Stomach (tissue), 9 donors: ENCODE data around the gene RGS7BP. TPM values are rescaled to one million over a fixed set of nuclear protein-coding genes. Genes with fewer than 3 reads are reported as not detected.

ENCODE experiments used
- DNase-seq, 2 donors: peaks; one replicate each; pipeline versions ENCODE4 v3.0.0 to v3.0.0-alpha.2; 2013 to 2019
- H3K27ac ChIP-seq, 5 donors: fragments of 200-600 bp in 4 of 5; sonication (generic) in 4 of 5; one replicate each; pipeline ENCODE4 v1.5.1; 2013 to 2019; ENCODE audit warnings: mild to moderate bottlenecking in 1 of 5, moderate library complexity in 1 of 5
- H3K27me3 ChIP-seq, 3 donors: fragments of 200-600 bp; sonication (generic); one replicate each; pipeline ENCODE4 v1.5.1; 2017 to 2019; ENCODE audit warnings: mixed run types in 1 of 3
- H3K36me3 ChIP-seq, 4 donors: fragments of 200-600 bp; sonication (generic); 1 replicate in 3 of 4; 2 replicates in 1 of 4; pipeline ENCODE4 v1.5.1; 2016 to 2019
- H3K4me1 ChIP-seq, 4 donors: fragments of 200-600 bp; sonication (generic); one replicate each; pipeline ENCODE4 v1.5.1; 2016 to 2019
- H3K4me3 ChIP-seq, 4 donors: fragments of 200-600 bp; sonication (generic) in 3 of 4; one replicate each; pipeline ENCODE4 v1.5.1; 2016 to 2019; ENCODE audit warnings: mild to moderate bottlenecking in 1 of 4
- H3K9me3 ChIP-seq, 4 donors: fragments of 200-600 bp; sonication (generic); one replicate each; pipeline ENCODE4 v1.5.1; 2016 to 2019
- CTCF ChIP-seq, 7 experiments: fragments of 450-650 bp in 4 of 7; fragments of 200-600 bp in 3 of 7; sonication (generic) in 3 of 7; IDR thresholded peaks; one replicate each; pipeline ENCODE4 v1.5.1; 2016 to 2019; ENCODE audit warnings: antibody characterized with exemption in 7 of 7, control low read depth in 2 of 7, mild to moderate bottlenecking in 1 of 7
- EP300 ChIP-seq: sonication (generic); formaldehyde crosslinking; IDR thresholded peaks from one replicate; pipeline ENCODE4 v1.6.1; 2017; ENCODE audit warnings: antibody characterized with exemption
- POLR2A ChIP-seq, 4 donors: fragments of 450-650 bp; IDR thresholded peaks; one replicate each; pipeline ENCODE4 v1.6.1; 2016; ENCODE audit warnings: antibody characterized with exemption in 4 of 4, control low read depth in 2 of 4, mild to moderate bottlenecking in 1 of 4, moderate library complexity in 1 of 4
- POLR2AphosphoS5 ChIP-seq, 3 donors: sonication (generic); formaldehyde crosslinking; IDR thresholded peaks; one replicate each; pipeline ENCODE4 v1.6.1; 2016; ENCODE audit warnings: antibody characterized with exemption in 3 of 3
- WGBS, 5 donors: extraction: QIAGEN DNeasy Blood & Tissue Kit in 3 of 5; methylation state at CpG; one replicate each; pipeline versions ENCODE4 v1.1.5 to v1.1.7; 2013 to 2018; 5-methylcytosine and 5-hydroxymethylcytosine counted together
- intact Hi-C: fragments of 100-400 bp; cut with DNase I; formaldehyde crosslinking; loops from one replicate; pipeline ENCODE4 v1.15.1; 2023; ENCODE audit warnings: low total_unique reads
- polyA plus RNA-seq, 3 donors: library from polyadenylated mRNA; stranded (reverse); fragments of 200-250 nt; gene quantifications; one replicate each; pipeline ENCODE4 v1.2.3, GENCODE V29; 2013
- total RNA-seq, 5 donors: library from RNA; depleted of rRNA; stranded (reverse); fragments of >200 nt; gene quantifications; one replicate each; pipeline versions ENCODE4 v1.1.0 to v1.2.3, GENCODE V29; 2014 to 2016
- donor health status: healthy with polysubstance abuse.
- donor health status: Bipolar disorder and iron deficiency.
- donor health status: healthy.

Gene RGS7BP
- total and polyA plus RNA-seq, 8 donors: 0.03 to 49.2 (median 1.6) TPM

- peaks cover 0 to 1% (median 0%) of the 10 kb centered on the region in 4 donors for H3K4me1 ChIP-seq
- DNase-seq: no peak
- no peaks in the 10 kb centered on the region for H3K36me3 ChIP-seq
- intact Hi-C loops: no loop called here
- H3K9me3 ChIP-seq: no peaks in the 10 kb centered on the region
- no peaks in the 10 kb centered on the region for H3K27me3 ChIP-seq
- TF ChIP-seq POLR2AphosphoS5 (IDR thresholded peaks at IDR 0.05) (no peak), POLR2A (IDR thresholded peaks at IDR 0.05) (no peak), EP300 (no peak), CTCF (IDR thresholded peaks at IDR 0.05) (no peak)
- H3K27ac ChIP-seq: no peak overlapping the region
- H3K4me3 ChIP-seq: no peak overlapping the region
- 71 to 84% (median 81%) methylated on average over 5 of the region's 5 CpGs for WGBS, 5 donors
Measured at GRCh38 chr5:64575561-64575960, 69.7 kb downstream of the RGS7BP start.

GRCh38 chr5:64576250-64576649, 70.4 kb downstream of the RGS7BP start:
- H3K27me3 ChIP-seq: no peaks in the 10 kb centered on the region
- H3K27ac ChIP-seq: no peak overlapping the region
- WGBS, 5 donors: 57 to 66% (median 62%) methylated on average over 2 of the region's 2 CpGs
- no peaks in the 10 kb centered on the region for H3K9me3 ChIP-seq
- H3K4me1 ChIP-seq: no peaks in the 10 kb centered on the region
- intact Hi-C loops: no loop called here
- no peak overlapping the region for H3K4me3 ChIP-seq
- no peaks in the 10 kb centered on the region for H3K36me3 ChIP-seq
- TF ChIP-seq CTCF (IDR thresholded peaks at IDR 0.05) (no peak), EP300 (no peak), POLR2AphosphoS5 (IDR thresholded peaks at IDR 0.05) (no peak), POLR2A (IDR thresholded peaks at IDR 0.05) (no peak)
- DNase-seq: peak in 1 of 2 donors; percentile 16

GRCh38 chr5:64585646-64586045, 79.8 kb downstream of the RGS7BP start:
- Histone ChIP-seq H3K27ac (peak overlapping the region in 1 of 5 donors; percentile 40), H3K4me1 (peaks cover 0 to 6% (median 3%) of the 10 kb centered on the region in 4 donors), H3K9me3 (no peaks in the 10 kb centered on the region), H3K27me3 (no peaks in the 10 kb centered on the region), H3K36me3 (no peaks in the 10 kb centered on the region), H3K4me3 (no peak overlapping the region)
- WGBS, 5 donors: 66 to 75% (median 67%) methylated on average over 4 of the region's 4 CpGs
- intact Hi-C loops: no loop called here
- DNase-seq: peak in 1 of 2 donors; percentile 48
- TF ChIP-seq CTCF (IDR thresholded peaks at IDR 0.05) (no peak), EP300 (no peak), POLR2A (IDR thresholded peaks at IDR 0.05) (no peak), POLR2AphosphoS5 (IDR thresholded peaks at IDR 0.05) (no peak)

DNA sequence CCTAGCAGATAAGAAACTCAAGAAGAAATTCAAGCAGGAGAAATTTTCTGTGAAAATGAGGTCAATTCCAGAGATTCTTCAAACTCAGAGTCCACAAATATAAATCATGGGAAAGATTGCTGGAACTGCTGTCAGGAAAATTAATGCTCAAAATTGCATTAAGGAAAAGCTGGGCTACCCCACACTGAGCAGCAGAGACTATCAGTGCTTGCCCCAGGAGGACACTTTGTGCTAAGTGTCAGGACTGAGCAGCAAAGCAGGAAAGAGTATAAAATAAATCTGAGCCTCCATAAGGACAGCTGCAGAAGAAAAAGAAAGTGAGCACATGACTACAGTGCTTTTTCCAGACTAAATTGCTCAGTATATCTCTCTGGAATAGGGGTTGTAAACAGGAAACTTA, 81.6 kb downstream of the RGS7BP start:
- Histone ChIP-seq H3K27ac (no peak overlapping the region), H3K36me3 (no peaks in the 10 kb centered on the region), H3K27me3 (no peaks in the 10 kb centered on the region), H3K9me3 (no peaks in the 10 kb centered on the region), H3K4me1 (peaks cover 0 to 6% (median 3%) of the 10 kb centered on the region in 4 donors), H3K4me3 (no peak overlapping the region)
- intact Hi-C loops: no loop called here
- peak in 1 of 2 donors; percentile 40 for DNase-seq
- TF ChIP-seq EP300 (no peak), POLR2A (IDR thresholded peaks at IDR 0.05) (no peak), CTCF (IDR thresholded peaks at IDR 0.05) (no peak), POLR2AphosphoS5 (IDR thresholded peaks at IDR 0.05) (no peak)
